22Rv1 (cell line): ENCODE measurements around the gene LTF.

Experiments
- CTCF ChIP-seq: fragments of 450-650 bp; IDR thresholded peaks from 2 replicates; pipeline ENCODE4 v1.5.1; 2017; ENCODE audit warnings: mild to moderate bottlenecking
- ZFX ChIP-seq: fragments of 450-650 bp; IDR thresholded peaks from 2 replicates; pipeline ENCODE4 v1.6.1; 2017; ENCODE audit warnings: antibody characterized with exemption, borderline replicate concordance

GRCh38 chr3:46400000-46400734 lies 64.5 kb downstream of the LTF start:
- TF ChIP-seq CTCF (no peak), ZFX (no peak)
